Posterior cingulate gyrus (tissue), 11 donors: ENCODE data around the gene EFNA2.

Experiments used
- DNase-seq, 10 donors: peaks; one replicate each; pipeline versions ENCODE4 v3.0.0 to v3.0.0-alpha.2; 2020 to 2021; ENCODE audit warnings: mixed read lengths in 3 of 10
- intact Hi-C: fragments of 100-400 bp; cut with DNase I; formaldehyde crosslinking; loops from one replicate; pipeline ENCODE4 v1.15.1; 2023

Gene EFNA2

GRCh38 chr19:1248139-1248785 is 37.4 kb upstream of the EFNA2 start, which contains the start of gene MIDN:
MIDN (plus strand) TSS chr19:1248583; CDS start chr19:1250297, 1,714 bp downstream.
- peak in 5 of 10 donors; percentile 60 to 93 (median 68) for DNase-seq
- intact Hi-C loops, result no loop called here

DNA sequence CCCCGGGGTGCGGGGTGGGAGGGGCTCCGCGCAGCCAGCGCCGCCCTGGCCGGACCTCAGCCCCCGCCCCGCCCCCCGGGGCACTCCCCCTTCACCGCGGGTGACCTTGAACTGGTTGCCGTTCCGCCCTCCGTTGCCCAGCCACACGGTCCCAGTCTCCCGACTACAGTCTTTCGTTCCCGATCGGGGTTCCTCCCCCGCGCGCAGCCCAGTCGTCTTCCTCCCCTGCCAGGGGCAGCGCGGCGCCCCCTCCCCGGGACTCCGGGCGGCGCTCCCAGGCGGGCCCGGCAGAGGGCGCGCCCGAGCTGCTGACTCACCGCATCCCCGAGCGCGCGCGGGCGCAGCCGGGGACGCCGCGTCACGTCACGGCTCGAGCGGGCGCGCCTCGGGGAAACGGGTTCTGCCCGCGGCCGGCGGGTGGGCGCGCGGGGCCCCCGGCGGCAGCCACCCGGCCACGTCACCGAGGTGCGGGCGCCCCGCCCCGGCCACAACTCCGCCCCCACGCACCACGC is 36.8 kb upstream of the EFNA2 start:
- intact Hi-C loops, result loop anchor here (1.0 kb wide), 1 partner anchor 19 kb away; no protein-coding TSS in a partner anchor
- DNase-seq, result peak in 8 of 10 donors; percentile 57 to 96 (median 77)

DNA sequence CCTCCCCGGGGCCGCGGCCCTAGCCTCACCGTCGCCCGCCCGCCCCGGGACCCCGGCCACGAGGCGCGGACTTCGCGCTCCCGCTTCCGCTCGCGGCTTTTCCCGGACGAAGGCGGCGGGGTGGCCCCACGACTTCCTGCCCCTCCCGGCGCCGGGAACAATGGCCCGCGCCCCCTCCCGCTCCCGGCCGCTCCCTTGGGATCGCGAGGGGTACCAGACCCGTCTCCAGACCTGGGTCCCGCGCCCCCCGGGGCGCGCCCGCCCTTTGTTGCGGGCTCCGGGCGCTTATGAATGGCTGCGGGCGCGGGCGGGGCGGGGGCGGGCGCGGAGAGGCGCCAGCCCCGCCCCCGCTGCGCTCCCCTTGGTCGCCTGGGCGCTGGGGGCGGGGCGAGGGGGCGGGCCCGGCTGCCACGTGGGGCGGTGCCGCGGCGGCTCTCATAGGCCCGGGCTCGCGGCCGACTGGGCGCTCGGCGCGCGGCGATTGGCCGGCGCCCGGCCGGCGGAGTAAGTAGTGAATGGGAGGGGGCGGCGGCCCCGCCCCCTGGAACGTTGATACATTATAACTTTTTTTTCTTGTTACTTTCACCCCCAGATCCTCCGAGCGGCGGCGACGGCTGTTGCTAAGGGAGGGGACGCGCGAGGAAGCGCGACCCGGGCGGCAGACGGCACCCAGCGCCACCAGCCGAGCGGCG is 36.2 kb upstream of the EFNA2 start:
- intact Hi-C loops, result loop anchor here (1.0 kb wide), 1 partner anchor 19 kb away; no protein-coding TSS in a partner anchor
- DNase-seq, result peak; percentile 71 to 99 (median 87)

- intact Hi-C loops, result loop anchor here (1.0 kb wide), 1 partner anchor 18 kb away; no protein-coding TSS in a partner anchor
- no peak for DNase-seq
Observed at GRCh38 chr19:1249990-1250436, 35.7 kb upstream of the EFNA2 start.

GRCh38 chr19:1250437-1251260 is 35.0 kb upstream of the EFNA2 start:
- peak in 6 of 10 donors; percentile 54 to 95 (median 69) for DNase-seq
- intact Hi-C loops, result no loop called here

- intact Hi-C loops, result no loop called here
- DNase-seq, result peak in 8 of 10 donors; percentile 57 to 94 (median 72)
Observed at GRCh38 chr19:1251330-1252220, 34.1 kb upstream of the EFNA2 start.

GRCh38 chr19:1252221-1252820 is 33.4 kb upstream of the EFNA2 start:
- intact Hi-C loops, result no loop called here
- DNase-seq, result peak; percentile 61 to 96 (median 80)

GRCh38 chr19:1252821-1253513 is 32.7 kb upstream of the EFNA2 start:
- intact Hi-C loops, result no loop called here
- DNase-seq, result peak; percentile 77 to 98 (median 88)

DNA sequence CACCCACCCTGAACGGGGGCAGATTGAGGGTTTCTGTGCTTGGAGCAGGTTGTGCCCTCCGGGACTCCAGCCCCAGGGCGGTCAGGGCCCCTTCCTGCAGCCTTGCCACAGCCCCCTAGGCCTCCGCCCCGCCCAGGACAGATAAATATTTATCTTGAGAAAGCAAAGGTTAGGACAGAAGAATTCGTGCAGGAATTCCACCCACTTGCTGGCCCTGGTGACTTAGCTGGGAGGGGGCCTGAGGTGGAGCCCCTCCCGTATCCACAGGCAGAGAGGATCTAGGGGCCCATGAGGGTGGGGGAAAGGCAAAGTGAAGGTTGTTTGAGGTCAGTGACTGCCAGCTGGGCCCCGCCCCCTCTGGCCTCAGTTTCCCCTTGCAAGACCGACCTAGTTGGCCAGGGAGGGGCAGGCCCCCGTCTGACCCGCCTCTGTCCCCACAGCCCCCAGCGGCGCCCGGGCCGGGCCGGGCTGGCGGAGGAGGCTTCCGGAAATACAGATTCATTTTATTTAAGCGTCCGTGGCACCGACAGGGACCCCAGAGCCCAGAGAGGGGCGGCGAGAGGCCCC is 32.1 kb upstream of the EFNA2 start:
- DNase-seq, result peak in 1 of 10 donors; percentile 85
- intact Hi-C loops, result no loop called here

GRCh38 chr19:1254081-1254527 is 31.6 kb upstream of the EFNA2 start:
- intact Hi-C loops, result no loop called here
- DNase-seq, result peak in 7 of 10 donors; percentile 57 to 96 (median 74)

DNA sequence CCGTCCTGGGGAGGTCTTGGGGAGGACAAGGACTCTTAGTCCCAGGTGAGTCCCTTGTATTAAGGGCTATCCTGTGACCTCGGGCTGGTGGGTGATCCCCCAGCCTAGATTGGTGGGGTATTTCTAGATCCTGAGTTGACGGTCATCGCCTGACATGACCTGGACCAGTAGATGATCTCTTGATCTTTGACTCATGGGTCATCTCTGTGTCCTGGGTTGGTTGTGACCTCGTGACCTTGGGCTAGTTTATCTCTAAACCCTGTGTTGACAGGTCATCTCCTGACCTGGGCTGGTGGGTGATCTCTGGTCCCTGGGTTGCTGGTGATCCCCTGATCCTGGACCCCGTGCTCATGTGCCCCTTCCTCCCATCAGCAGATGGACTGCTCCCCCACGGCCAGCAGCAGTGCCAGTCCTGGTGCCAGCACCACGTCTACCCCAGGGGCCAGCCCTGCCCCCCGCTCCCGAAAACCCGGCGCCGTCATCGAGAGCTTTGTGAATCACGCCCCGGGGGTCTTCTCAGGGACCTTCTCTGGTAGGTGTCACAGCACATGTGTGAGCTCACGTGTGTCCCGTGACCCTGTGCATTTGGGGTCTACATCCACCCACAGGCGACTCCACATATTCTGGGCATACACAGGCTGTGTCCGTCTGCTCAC is 31.0 kb upstream of the EFNA2 start:
- DNase-seq, result no peak
- intact Hi-C loops, result no loop called here

- intact Hi-C loops, result no loop called here
- DNase-seq, result peak in 9 of 10 donors; percentile 66 to 98 (median 80)
Observed at GRCh38 chr19:1255186-1256161, 30.2 kb upstream of the EFNA2 start.

DNA sequence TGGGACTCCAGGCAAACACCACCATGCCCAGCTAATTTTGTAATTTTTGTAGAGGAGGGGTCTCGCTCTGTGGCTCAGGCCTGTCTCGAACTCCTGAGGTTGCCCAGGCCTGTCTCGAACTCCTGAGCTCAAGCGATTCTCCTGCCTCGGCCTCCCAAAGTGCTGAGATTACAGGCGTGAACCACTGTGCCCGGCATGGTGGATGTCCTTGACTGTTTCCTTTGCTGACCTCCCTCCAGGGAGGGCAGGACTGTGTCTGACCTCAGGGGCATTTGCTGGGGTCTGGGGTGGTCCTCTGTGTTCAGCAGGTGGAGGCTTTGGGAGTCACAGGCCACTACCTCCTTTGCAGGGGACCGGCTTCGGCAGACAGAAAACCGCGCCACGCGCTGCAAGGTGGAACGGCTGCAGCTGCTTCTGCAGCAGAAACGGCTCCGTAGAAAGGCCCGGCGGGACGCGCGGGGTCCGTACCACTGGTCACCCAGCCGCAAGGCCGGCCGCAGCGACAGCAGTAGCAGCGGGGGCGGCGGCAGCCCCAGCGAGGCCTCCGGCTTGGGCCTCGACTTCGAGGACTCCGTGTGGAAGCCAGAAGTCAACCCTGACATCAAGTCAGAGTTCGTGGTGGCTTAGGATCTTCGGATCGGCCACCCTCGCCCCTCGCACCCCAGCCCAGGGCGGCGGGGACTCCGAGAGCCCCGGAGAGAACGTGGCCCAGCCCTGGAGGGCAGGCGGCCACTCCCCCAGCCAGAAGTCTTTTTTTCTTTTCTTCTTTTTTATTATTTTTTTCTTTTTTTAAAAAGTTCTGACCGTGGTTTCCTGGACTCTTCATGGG is 28.8 kb upstream of the EFNA2 start:
- intact Hi-C loops, result no loop called here

GRCh38 chr19:1257475-1258162 is 28.1 kb upstream of the EFNA2 start:
- no peak for DNase-seq
- intact Hi-C loops, result no loop called here

More for the DNA sequence above, 28.8 kb upstream of the EFNA2 start:
- peak in 1 of 10 donors; percentile 11 for DNase-seq

DNA sequence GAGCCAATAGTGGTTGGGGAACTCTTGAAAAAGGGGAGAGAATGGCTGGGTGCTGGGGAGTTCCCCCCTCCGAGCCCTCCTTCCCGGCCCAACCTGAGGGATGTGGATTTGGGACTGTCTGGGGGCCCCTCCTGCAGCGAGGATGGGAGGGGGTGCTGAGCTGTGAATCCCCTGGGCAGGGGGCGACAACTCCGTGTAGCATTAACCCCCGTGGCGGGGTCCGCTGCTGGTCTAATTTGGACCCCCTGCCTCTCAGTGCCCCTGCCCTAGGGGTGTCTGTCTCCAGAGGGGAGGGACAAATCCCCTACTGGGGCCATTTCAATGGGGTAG is 27.5 kb upstream of the EFNA2 start:
- intact Hi-C loops, result no loop called here
- DNase-seq, result no peak
